ENCODE measurements around the gene CDK19. TPM values are rescaled to one million over a fixed set of nuclear protein-coding genes. Genes with fewer than 3 reads are reported as not detected.

CDK19 gene
- total RNA-seq, 6 donors from 2014 or later = 5.2 to 20.4 (median 12.4) TPM

DNA sequence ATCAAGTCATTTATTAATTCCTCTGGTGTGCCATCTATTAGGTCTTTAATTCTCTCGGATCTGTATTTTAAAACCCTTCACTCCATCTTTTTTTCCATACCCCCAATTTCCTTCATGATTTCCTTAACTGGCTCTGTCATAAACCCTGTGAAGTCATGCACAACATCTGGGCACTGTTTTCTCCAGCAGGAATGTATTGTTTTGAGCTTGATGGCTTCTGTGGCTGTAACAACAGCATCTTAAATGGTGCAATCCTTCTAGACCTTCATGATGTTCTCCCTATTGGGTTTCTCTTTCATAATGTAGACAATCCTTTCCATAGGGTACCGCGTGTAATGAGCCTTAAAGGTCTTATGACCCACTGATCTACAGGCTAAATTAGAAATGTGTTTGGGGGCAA lies 29.0 kb downstream of the CDK19 start:
- ATAC-seq (ENCODE audit: low FRiP score in 2 of 2) (no peak), DNase-seq (no peak)
- Histone ChIP-seq H3K27ac (no peak overlapping the region), H3K36me3 (no peaks in the 10 kb centered on the region), H3K4me3 (no peak overlapping the region), H3K27me3 (no peaks in the 10 kb centered on the region), H3K4me1 (peaks cover 0 to 6% (median 2%) of the 10 kb centered on the region in 4 donors), H3K9me3 (peaks cover 6 to 9% (median 6%) of the 10 kb centered on the region in 4 donors)
- TF ChIP-seq EP300 (IDR thresholded peaks at IDR 0.05) (no peak), POLR2AphosphoS5 (IDR thresholded peaks at IDR 0.05) (no peak), POLR2A (IDR thresholded peaks at IDR 0.05) (no peak)
- TF ChIP-seq, protein P1, sequence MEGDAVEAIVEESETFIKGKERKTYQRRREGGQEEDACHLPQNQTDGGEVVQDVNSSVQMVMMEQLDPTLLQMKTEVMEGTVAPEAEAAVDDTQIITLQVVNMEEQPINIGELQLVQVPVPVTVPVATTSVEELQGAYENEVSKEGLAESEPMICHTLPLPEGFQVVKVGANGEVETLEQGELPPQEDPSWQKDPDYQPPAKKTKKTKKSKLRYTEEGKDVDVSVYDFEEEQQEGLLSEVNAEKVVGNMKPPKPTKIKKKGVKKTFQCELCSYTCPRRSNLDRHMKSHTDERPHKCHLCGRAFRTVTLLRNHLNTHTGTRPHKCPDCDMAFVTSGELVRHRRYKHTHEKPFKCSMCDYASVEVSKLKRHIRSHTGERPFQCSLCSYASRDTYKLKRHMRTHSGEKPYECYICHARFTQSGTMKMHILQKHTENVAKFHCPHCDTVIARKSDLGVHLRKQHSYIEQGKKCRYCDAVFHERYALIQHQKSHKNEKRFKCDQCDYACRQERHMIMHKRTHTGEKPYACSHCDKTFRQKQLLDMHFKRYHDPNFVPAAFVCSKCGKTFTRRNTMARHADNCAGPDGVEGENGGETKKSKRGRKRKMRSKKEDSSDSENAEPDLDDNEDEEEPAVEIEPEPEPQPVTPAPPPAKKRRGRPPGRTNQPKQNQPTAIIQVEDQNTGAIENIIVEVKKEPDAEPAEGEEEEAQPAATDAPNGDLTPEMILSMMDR (IDR thresholded peaks at IDR 0.05) = no peak
- 96 to 98% methylated on average over 3 of the region's 3 CpGs for WGBS, 2 donors

DNA sequence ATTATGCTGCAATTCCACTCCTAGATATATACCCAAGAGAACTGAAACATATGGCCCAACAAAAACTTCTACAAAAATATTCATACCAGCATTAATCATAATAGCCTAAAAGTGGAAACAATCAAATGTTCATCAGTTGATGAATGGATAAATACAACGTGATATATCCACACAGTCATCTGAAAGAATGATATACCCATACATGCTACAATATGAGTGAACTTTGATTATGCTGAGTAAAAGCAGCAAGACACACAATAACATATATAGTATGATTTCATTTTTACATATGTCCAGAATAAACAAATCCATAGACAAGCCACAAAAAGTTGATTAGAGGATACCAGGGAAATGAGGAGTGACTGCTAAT lies 30.7 kb downstream of the CDK19 start:
- DNase-seq = no peak
- H3K4me3 ChIP-seq = no peak overlapping the region
- no peaks in the 10 kb centered on the region for H3K36me3 ChIP-seq
- no peak for ATAC-seq (ENCODE audit: low FRiP score in 2 of 2)
- H3K27me3 ChIP-seq = no peaks in the 10 kb centered on the region
- H3K27ac ChIP-seq = no peak overlapping the region
- TF ChIP-seq EP300 (IDR thresholded peaks at IDR 0.05) (no peak), POLR2AphosphoS5 (IDR thresholded peaks at IDR 0.05) (no peak), POLR2A (IDR thresholded peaks at IDR 0.05) (no peak)
- TF ChIP-seq, protein P1 (IDR thresholded peaks at IDR 0.05) = no peak
- WGBS, 2 donors = 61 to 81% methylated on average over 1 of the region's 1 CpG
- peaks cover 0 to 6% (median 2%) of the 10 kb centered on the region in 4 donors for H3K4me1 ChIP-seq
- H3K9me3 ChIP-seq = peaks cover 6 to 9% (median 6%) of the 10 kb centered on the region in 4 donors

DNA sequence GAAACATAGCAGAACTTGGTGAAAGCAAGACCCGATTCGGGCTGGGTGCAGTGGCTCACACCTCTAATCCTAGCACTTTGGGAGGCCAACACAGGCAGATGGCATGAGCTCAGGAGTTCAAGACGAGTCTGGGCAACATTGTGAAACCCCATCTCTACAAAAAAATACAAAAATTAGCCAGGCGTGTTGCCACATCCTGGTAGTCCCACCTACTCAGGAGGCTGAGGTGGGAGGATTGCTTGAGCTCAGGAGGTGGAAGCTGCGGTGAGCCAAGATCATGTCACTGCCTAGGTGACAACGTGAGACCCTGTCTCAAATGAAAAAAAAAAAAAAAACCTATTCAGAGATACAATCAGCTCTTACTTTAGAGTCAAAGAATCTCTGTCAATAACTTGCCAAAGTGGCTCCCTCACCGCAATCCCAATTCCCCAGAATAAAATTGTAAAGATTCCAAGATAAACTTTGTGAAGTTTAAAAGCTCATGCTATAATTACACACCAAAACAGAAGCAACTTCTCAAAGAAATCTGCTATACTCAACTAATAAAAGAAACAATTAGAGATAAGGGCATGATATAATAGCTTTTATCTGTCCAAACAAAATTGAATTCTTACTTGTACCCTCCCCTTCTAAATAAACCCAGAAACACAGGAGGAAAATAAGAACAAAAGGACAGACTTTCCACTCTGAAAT lies 33.6 kb downstream of the CDK19 start:
- no peak overlapping the region for H3K4me3 ChIP-seq
- H3K4me1 ChIP-seq = peaks cover 0 to 6% (median 2%) of the 10 kb centered on the region in 4 donors
- H3K27ac ChIP-seq = no peak overlapping the region
- no peaks in the 10 kb centered on the region for H3K36me3 ChIP-seq
- H3K27me3 ChIP-seq = no peaks in the 10 kb centered on the region
- ATAC-seq (ENCODE audit: low FRiP score in 2 of 2) = no peak
- 65 to 71% methylated on average over 7 of the region's 7 CpGs for WGBS, 2 donors
- DNase-seq = no peak
- TF ChIP-seq EP300 (IDR thresholded peaks at IDR 0.05) (no peak), POLR2A (IDR thresholded peaks at IDR 0.05) (no peak), POLR2AphosphoS5 (IDR thresholded peaks at IDR 0.05) (no peak)
- TF ChIP-seq, protein P1 (IDR thresholded peaks at IDR 0.05) = no peak
- H3K9me3 ChIP-seq = no peaks in the 10 kb centered on the region

DNA sequence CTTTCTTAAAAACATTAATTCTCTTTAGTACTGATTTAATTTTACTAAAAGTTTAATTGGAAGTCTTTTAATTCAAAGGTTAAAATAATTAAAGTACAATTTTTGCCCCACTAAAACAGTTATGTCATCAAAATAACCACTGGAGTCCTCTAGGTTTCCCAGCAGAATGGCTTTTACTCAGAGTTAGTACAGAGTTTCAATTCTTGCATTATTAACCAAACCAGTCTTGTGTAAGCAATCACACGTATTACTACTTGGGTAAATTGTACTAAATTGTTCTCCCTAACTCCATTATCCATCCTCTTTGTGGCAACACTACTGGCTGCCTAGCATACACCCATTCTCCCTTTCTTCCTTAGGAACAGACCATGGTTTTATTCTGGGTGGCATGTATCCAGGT lies 36.9 kb downstream of the CDK19 start:
- Histone ChIP-seq H3K36me3 (no peaks in the 10 kb centered on the region), H3K4me3 (no peak overlapping the region), H3K9me3 (no peaks in the 10 kb centered on the region), H3K27me3 (no peaks in the 10 kb centered on the region), H3K27ac (no peak overlapping the region), H3K4me1 (peaks cover 0 to 6% (median 2%) of the 10 kb centered on the region in 4 donors)
- TF ChIP-seq POLR2AphosphoS5 (IDR thresholded peaks at IDR 0.05) = no peak
- no peak for TF ChIP-seq POLR2A (IDR thresholded peaks at IDR 0.05)
- TF ChIP-seq, protein P1 (IDR thresholded peaks at IDR 0.05) = no peak
- TF ChIP-seq EP300 (IDR thresholded peaks at IDR 0.05) = no peak
- DNase-seq (no peak), ATAC-seq (ENCODE audit: low FRiP score in 2 of 2) (no peak)
- WGBS, 2 donors = 69 to 76% methylated on average over 1 of the region's 1 CpG

DNA sequence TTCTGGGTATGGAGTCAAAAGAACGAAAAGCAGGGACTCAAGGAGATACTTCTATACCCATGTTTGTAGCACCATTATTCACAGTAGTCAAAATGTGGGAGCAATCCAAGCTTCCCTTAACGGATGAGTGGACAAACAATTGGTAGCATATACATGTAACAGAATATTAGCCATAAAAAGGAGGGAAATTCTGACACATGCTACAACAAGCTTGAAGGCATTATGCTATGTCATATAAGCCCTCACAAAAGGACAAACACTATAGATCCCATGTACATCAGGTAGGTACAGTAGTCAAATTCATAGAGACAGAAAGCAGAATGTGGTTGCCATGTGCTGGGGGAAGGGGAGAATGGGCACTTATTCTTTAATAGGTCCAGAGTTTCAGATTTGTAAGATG lies 37.6 kb downstream of the CDK19 start:
- 94 to 96% methylated on average over 2 of the region's 2 CpGs for WGBS, 2 donors
- ATAC-seq (ENCODE audit: low FRiP score in 2 of 2) = no peak

More for the DNA sequence above, 37.6 kb downstream of the CDK19 start:
- Histone ChIP-seq H3K27me3 (no peaks in the 10 kb centered on the region), H3K4me3 (no peak overlapping the region), H3K27ac (no peak overlapping the region), H3K4me1 (peaks cover 0 to 6% (median 2%) of the 10 kb centered on the region in 4 donors), H3K36me3 (no peaks in the 10 kb centered on the region), H3K9me3 (no peaks in the 10 kb centered on the region)
- no peak for DNase-seq
- TF ChIP-seq, protein P1 (IDR thresholded peaks at IDR 0.05) = no peak
- TF ChIP-seq EP300 (IDR thresholded peaks at IDR 0.05) = no peak
- TF ChIP-seq POLR2AphosphoS5 (IDR thresholded peaks at IDR 0.05) = no peak
- TF ChIP-seq POLR2A (IDR thresholded peaks at IDR 0.05) = no peak

Measured in upper lobe of left lung (tissue), 6 donors.